Esophagus squamous epithelium (tissue), 4 donors: ENCODE data around the gene TGFB1.

Experiments used
- POLR2A ChIP-seq, 4 donors: fragments of 450-650 bp; IDR thresholded peaks; one replicate each; pipeline ENCODE4 v1.6.1; 2017; ENCODE audit warnings: antibody characterized with exemption in 4 of 4, mild to moderate bottlenecking in 4 of 4, moderate library complexity in 3 of 4
- TF ChIP-seq, protein P1 (sequence below), 6 experiments: fragments of 450-650 bp in 4 of 6; fragments of 200-600 bp in 2 of 6; sonication (generic) in 2 of 6; IDR thresholded peaks; one replicate each; pipeline ENCODE4 v1.5.1; 2016 to 2019; ENCODE audit warnings: antibody characterized with exemption in 6 of 6, mild to moderate bottlenecking in 4 of 6, moderate library complexity in 4 of 6

DNA sequence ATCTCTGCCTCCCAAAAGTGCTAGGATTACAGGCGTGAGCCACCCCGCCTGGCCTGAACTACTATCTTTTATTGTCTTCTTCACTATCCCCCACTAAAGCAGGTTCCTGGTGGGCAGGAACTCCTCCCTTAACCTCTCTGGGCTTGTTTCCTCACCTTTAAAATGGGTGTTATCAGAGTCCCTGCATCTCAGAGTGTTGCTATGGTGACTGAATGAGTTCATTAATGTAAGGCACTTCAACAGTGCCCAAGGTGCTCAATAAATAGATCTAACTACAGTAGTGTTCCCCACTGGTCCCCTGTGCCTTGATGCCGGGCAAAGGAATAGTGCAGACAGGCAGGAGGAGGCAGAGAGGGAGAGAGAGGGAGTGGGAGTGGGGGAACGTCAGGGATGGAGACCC, 23.2 kb downstream of the TGFB1 start:
- no peak for TF ChIP-seq POLR2A (IDR thresholded peaks at IDR 0.05)
- TF ChIP-seq, protein P1, sequence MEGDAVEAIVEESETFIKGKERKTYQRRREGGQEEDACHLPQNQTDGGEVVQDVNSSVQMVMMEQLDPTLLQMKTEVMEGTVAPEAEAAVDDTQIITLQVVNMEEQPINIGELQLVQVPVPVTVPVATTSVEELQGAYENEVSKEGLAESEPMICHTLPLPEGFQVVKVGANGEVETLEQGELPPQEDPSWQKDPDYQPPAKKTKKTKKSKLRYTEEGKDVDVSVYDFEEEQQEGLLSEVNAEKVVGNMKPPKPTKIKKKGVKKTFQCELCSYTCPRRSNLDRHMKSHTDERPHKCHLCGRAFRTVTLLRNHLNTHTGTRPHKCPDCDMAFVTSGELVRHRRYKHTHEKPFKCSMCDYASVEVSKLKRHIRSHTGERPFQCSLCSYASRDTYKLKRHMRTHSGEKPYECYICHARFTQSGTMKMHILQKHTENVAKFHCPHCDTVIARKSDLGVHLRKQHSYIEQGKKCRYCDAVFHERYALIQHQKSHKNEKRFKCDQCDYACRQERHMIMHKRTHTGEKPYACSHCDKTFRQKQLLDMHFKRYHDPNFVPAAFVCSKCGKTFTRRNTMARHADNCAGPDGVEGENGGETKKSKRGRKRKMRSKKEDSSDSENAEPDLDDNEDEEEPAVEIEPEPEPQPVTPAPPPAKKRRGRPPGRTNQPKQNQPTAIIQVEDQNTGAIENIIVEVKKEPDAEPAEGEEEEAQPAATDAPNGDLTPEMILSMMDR (IDR thresholded peaks at IDR 0.05), result no peak
